Ecto neural progenitor cell (in vitro differentiated cells): Measurements from ENCODE around the gene MEX3B.

Source experiments
- DNase-seq: peaks from one replicate; pipeline ENCODE4 v3.0.0-alpha.2; 2018; ENCODE audit warnings: low spot score

Gene MEX3B

DNA sequence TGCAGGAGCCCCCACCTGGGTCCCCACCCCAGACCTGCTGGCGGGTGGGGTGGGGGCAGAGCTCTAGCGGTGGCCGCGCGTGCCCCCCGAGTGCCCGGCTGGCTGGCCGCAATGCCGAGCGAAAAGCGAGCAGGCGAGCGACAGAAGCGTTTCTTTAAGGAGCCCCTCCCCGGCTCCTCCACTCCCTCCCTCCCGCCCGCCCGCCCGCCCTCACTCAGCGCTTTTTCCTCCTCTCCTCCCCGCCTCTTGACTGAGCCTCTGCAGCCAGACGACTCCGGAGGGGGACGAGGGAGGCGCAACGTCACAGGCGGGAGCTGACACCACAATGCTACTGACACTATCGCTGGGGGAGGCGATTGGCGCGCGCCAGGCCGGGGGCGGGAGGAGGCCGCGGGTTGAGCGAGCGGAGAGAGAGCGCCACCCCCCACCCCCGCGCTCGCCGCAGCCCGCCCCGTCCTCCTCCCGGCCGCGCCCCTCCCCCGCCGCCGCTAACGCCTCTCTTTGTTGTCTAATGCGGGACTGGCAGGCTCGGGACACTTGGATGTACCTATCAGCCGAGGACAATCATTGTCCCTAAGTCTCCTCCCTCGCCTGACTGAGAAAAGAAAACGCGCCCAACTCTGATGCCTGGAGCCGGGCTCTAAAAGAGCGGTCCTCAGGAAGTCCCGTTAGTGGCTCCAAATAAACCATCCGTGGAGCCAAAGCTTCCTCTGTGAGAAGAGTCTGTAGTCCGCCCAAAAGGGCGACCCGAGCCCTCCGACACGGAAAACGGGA, at the start of gene MEX3B:
MEX3B (minus strand) TSS at position 127 of the 774 bp plus-strand sequence. CDS start 313 bp downstream, outside the sequence.
- peak; percentile 97 for DNase-seq

GRCh38 chr15:82093774-82094211, 48.0 kb upstream of the MEX3B start:
- no peak for DNase-seq

GRCh38 chr15:82093325-82093724, 47.5 kb upstream of the MEX3B start:
- DNase-seq: no peak

GRCh38 chr15:82091636-82092140, 45.9 kb upstream of the MEX3B start:
- no peak for DNase-seq

GRCh38 chr15:82086243-82086995, 40.6 kb upstream of the MEX3B start:
- DNase-seq: no peak

- no peak for DNase-seq
These were observed 36.3 kb upstream of the MEX3B start for GRCh38 chr15:82081914-82082762.

DNA sequence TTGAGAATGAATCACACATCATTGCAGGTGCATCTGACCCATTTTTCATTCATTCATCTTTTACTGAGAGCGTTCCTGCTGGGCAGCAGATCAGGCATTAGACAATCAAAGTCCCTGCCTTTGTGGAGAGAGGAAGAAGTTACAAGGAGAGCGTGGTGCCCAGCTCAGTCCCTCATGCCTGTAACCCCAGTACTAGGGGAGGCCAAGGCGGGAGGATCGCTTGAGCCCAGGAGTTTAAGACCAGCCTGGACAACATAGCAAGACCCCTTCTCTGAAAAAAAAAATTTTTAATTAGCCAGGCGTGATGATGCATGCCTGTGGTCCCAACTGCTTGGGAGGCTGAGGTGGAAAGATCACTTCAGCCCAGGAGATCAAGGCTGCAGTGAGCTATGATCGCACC, 35.0 kb upstream of the MEX3B start:
- no peak for DNase-seq

- no peak for DNase-seq
These were observed 33.9 kb upstream of the MEX3B start for GRCh38 chr15:82079736-82080135.

- no peak for DNase-seq
These were observed 28.8 kb upstream of the MEX3B start for GRCh38 chr15:82074610-82075009.

DNA sequence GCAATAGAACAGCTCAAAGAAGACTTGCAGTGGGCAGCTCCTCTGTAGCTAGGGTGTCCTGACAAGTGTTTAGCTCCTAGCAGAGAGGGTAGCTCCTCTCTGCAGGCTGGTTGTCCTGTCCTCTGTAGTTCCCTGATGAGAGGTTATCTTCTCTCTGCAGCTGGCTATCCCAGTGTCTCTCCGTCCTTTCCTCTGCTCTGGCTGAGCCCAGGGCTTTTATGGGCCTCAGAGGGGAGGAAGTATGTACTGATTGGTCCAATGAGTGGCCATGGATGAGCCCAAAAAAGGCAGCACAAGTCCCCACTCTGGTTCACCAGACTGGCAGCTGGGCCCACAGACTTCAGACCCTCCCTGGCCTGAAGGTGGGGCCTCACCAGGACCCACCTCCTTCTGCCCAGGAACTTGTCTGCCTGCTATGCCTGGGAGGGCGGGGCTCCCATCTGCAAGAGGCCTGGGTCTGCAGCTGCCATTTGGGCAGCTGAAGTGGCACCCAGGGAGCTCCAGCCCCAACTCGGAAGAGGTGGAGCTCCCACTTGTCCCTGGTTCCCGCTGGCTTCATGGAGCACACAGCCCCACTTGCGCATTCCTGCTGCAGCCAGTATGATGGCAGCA, 27.2 kb upstream of the MEX3B start:
- DNase-seq: no peak

GRCh38 chr15:82066455-82066854, 20.6 kb upstream of the MEX3B start:
- DNase-seq: no peak

DNA sequence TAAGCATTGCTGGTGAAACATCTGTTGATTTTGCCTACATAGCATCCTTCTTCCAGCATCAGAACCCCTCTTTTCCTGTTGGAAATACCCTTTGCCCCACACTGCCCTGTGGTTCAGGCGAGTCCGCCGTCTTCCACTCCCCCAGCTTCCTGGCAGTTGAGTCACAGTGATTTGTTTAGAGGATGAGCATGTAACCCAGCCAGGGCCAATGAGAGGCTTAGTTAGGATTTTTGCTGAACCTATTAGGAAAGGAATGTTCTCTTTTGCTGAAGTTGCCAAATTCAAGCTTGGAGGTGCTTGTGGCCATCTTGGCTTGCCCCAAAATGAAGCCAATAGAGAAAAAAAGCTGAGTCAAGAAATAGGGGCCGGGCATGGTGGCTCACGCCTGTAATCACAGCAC, 19.0 kb upstream of the MEX3B start:
- DNase-seq: no peak

DNA sequence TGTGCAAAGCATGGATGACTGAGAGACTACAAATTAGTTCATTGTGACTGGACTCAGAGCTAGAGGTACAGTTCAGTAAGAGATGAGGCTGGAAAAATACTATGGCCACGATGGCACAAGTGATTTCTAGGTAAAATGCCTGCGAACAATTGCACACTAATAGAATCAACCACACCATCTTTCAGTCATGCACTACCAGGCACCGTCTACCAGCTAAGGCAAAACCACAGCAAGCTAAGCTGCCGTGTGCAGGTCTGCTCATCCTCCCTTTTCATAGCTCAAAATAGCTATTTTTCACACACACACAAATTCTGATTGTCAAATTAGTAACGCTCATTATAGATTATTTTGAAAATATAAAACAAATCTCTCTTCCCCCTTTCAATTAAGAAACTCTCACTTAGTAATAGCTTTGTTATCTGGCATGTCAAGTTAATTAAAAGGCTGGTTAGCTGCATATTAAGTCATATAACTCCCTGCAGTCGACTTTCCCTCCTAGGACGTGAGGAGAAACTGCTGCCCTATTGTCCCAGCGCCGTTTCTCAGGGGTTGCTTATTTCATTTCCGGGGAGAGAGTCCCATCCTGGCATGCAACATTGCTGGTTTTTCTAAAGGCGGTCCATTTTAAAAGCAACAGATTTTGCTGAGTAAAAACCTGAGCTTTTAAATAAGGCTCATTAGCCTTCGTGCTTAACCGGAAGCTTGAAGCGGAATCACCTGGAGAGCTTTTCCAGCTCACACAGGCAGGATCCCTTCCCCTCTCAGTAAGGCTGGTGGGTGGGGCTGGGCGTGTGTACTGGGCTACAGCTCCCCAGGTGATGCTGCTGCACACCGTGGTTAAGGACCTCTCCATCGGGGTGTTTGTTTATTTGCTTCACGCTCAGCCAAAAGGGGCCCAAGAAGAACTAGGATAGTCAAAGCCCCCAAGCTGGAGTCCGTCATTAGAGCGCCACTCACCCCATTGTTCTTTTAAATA, 16.9 kb upstream of the MEX3B start:
- no peak for DNase-seq

DNA sequence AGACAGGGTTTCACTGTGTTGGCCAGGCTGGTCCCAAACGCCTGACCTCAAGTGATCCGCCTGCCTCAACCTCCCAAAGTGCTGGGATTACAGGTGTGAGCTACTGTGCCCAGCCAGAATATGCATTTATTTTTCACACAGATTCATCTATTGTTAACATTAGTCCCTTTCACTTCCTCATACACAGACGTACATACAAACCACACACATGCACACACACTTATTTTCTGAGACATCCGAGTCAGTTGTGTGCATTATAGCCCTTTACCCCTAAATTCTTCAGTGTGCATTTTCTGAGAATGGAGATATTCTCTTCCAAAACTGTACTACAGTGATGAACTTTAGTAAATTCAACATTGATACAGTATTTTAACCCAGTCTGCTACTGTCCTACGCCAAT, 15.0 kb upstream of the MEX3B start:
- DNase-seq: no peak

- no peak for DNase-seq
These were observed 12.8 kb upstream of the MEX3B start for GRCh38 chr15:82058517-82059204.

GRCh38 chr15:82058026-82058425, 12.2 kb upstream of the MEX3B start:
- DNase-seq: no peak

DNA sequence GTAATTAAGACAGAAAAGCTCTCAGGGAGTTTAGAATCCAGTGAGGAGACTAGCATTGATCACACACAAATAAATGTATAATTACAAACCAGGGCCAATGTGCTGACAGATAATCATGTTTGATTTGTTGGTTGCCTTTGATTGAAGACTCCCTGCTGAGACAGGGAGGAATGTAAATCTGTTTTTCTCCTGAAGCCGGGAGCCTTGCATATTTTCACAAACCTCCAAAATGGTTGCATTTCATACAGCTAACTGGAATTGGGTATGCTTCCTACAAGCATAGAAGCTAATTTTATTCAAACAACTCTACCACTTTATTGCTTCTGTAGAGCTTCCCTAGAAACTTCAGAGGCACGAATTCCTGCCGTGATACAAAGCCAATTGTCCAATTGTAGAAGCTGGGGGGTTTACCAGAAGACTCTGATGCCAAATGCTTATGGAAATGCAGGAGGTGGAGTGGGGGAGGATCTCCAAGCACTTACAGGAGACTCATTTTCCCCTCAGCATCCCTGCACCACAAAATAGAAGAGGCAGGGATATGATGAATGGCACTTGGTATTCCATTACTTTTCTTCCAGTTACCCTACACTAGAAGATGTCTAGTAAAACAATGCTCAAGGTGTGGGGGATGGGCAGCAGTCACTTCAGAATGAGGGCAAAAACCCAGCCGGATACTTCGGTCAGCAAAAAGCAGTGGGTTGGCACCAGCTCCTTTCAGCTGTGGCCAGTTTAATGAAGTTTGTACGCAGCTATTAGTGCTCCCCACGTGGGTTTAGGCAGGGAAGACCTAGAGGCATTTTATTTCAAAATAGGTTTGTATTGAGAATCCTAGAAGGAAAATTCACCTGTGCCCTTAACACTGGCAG, 11.4 kb upstream of the MEX3B start:
- DNase-seq: no peak

DNA sequence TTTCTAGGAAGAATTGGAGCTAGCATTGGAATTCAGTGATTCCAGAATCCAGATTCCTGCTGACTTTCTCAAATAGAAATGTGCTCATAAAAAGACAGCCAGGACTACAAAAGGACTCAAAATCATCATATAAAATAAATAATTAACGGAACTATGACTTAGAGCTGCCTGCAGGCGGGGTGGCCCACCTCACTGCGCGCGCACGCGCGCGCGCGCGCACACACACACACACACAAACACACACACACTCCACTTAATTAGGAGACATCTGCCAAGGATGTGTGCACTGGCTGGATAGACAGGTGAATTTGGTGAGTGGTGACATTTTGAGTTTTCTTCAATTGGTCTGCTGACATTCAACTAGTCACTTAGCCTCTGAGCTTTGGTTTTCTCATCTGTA, 6.9 kb upstream of the MEX3B start:
- DNase-seq: no peak

GRCh38 chr15:82051664-82052063, 5.8 kb upstream of the MEX3B start:
- no peak for DNase-seq
